SK-N-MC (cell line): Measurements from ENCODE around the gene AANAT.

Experiments used
- EZH2 ChIP-seq: fragments of 200-600 bp; sonication (generic); IDR thresholded peaks from one replicate; pipeline ENCODE4 v1.6.1; 2017; ENCODE audit warnings: antibody characterized with exemption
- FOXP2 ChIP-seq: optimal IDR thresholded peaks from 2 replicates; pipeline ENCODE3; 2011; ENCODE audit warnings: mild to moderate bottlenecking, moderate library complexity; ENCODE audit not compliant: insufficient read depth; ENCODE audit errors: extremely low read length, control extremely low read depth
- POLR2AphosphoS5 ChIP-seq: IDR thresholded peaks from 2 replicates; pipeline ENCODE4 v1.6.1; 2012; ENCODE audit warnings: mild to moderate bottlenecking, low read depth, low read length, borderline replicate concordance

GRCh38 chr17:76511668-76512365, 44.4 kb downstream of the AANAT start:
- TF ChIP-seq EZH2 (no peak), FOXP2 (no peak), POLR2AphosphoS5 (no peak)
